ENCODE data around the gene DPM2.

DNA sequence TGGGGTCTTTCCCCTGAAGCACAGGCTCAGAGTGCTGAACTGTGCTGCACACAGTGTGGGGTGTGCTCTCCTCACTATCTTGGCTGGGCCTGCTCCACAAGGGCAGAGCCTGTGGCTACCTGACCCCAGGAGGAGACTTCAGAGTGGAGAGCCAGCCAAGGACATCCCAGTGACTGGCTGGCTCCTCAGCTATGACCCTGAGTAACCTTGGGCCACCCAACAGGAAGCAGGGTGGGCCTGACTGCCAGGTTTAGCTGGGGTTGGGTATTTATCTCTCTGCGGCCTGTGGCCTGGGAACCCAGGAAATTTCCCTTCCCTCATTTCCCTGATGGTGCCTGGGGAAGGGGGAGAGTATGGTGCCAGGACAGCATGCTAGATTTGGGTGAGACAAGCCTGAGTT, 45.3 kb upstream of the DPM2 start:
- TF ChIP-seq, protein P1, sequence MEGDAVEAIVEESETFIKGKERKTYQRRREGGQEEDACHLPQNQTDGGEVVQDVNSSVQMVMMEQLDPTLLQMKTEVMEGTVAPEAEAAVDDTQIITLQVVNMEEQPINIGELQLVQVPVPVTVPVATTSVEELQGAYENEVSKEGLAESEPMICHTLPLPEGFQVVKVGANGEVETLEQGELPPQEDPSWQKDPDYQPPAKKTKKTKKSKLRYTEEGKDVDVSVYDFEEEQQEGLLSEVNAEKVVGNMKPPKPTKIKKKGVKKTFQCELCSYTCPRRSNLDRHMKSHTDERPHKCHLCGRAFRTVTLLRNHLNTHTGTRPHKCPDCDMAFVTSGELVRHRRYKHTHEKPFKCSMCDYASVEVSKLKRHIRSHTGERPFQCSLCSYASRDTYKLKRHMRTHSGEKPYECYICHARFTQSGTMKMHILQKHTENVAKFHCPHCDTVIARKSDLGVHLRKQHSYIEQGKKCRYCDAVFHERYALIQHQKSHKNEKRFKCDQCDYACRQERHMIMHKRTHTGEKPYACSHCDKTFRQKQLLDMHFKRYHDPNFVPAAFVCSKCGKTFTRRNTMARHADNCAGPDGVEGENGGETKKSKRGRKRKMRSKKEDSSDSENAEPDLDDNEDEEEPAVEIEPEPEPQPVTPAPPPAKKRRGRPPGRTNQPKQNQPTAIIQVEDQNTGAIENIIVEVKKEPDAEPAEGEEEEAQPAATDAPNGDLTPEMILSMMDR (IDR thresholded peaks at IDR 0.05): no peak
- no peak for TF ChIP-seq POLR2AphosphoS5 (IDR thresholded peaks at IDR 0.05)
- no peak for TF ChIP-seq POLR2A (IDR thresholded peaks at IDR 0.05; ENCODE audit: low read depth)
- TF ChIP-seq EP300 (IDR thresholded peaks at IDR 0.05): no peak
